ENCODE results near the gene TTLL1.

Gene TTLL1

DNA sequence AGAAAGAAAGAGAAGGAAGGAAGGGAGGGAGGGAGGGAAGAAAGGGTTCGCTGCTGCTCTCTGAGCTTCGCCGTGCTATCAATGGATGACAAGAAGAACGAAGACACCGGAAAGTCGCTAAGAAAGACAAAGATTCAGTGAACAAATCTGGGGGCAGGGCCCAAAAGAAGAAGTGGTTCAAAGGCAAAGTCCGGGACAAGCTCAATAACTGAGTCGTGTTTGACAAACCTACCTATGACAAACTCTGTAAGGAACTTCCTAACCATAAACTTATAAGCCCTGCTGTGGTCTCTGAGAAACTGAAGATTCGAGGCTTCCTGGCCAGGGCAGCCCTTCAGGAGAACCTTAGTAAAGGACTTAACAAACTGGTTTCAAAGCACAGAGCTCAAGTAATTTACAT is 2.9 kb upstream of the TTLL1 start:
- TF ChIP-seq, protein P1, sequence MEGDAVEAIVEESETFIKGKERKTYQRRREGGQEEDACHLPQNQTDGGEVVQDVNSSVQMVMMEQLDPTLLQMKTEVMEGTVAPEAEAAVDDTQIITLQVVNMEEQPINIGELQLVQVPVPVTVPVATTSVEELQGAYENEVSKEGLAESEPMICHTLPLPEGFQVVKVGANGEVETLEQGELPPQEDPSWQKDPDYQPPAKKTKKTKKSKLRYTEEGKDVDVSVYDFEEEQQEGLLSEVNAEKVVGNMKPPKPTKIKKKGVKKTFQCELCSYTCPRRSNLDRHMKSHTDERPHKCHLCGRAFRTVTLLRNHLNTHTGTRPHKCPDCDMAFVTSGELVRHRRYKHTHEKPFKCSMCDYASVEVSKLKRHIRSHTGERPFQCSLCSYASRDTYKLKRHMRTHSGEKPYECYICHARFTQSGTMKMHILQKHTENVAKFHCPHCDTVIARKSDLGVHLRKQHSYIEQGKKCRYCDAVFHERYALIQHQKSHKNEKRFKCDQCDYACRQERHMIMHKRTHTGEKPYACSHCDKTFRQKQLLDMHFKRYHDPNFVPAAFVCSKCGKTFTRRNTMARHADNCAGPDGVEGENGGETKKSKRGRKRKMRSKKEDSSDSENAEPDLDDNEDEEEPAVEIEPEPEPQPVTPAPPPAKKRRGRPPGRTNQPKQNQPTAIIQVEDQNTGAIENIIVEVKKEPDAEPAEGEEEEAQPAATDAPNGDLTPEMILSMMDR (IDR thresholded peaks at IDR 0.05; ENCODE audit: extremely low read depth, insufficient read depth, missing control alignments) = no peak
- in situ Hi-C loops (cut with MboI; ENCODE audit: low pct_unique_long_range_greater_than_20kb, low sequenced_read_pairs, unreplicated experiment) = no loop called here
- DNase-seq (ENCODE audit: low spot score) = no peak

DNA sequence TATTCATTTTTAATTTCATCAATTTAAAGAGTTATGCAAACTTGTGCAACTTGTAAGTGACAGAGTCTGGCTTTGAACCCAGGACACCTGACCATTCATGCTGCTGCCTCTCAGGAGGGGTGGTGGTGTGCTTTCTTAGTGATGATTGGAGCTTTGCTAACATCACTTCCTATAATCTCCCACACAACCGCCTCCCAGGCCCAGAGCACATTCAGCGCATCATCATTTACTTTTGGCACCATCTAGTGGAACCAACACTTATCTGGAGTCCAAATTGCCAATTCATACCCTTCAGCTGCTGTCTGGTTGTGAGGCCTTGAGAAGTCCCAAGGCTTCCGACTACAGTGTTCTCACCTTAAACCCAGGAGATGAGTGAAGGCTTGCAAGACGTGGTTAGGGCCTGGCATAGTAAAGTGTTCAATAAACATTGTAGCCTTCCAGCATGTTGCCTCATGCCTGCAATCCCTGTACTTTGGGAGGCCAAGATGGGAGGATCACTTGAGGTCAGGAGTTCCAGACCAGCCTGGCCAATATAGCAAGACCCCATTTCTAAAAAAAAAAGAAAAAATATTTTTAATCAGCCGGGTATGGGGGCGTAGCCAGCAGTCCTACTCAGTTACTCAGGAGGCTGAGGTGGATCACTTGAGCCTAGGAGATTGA is 1.1 kb upstream of the TTLL1 start:
- peak; percentile 87 for DNase-seq (ENCODE audit: low spot score)
- in situ Hi-C loops (cut with MboI; ENCODE audit: low pct_unique_long_range_greater_than_20kb, low sequenced_read_pairs, unreplicated experiment) = no loop called here
- TF ChIP-seq, protein P1 (IDR thresholded peaks at IDR 0.05; ENCODE audit: extremely low read depth, insufficient read depth, missing control alignments) = peak; percentile 59

DNA sequence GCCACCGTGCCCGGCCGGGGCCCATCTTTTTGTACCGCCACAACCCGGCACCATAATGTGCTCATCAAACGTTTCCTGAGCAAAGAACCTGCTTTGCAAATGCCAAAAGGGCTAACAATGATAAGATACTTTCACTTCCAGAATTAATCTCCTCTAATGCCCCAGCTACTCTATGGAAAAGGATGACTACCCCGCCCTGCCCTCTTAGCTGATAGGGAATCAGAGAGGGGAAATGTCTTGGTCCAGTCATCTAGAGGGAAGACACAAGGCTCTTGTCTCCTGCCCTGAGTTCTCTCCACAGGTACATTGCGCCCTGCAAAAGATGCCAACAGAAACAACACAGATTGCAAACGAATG is 586 bp downstream of the TTLL1 start:
- in situ Hi-C loops (cut with MboI; ENCODE audit: low pct_unique_long_range_greater_than_20kb, low sequenced_read_pairs, unreplicated experiment) = no loop called here
- TF ChIP-seq, protein P1 (IDR thresholded peaks at IDR 0.05; ENCODE audit: extremely low read depth, insufficient read depth, missing control alignments) = no peak
- DNase-seq (ENCODE audit: low spot score) = no peak

DNA sequence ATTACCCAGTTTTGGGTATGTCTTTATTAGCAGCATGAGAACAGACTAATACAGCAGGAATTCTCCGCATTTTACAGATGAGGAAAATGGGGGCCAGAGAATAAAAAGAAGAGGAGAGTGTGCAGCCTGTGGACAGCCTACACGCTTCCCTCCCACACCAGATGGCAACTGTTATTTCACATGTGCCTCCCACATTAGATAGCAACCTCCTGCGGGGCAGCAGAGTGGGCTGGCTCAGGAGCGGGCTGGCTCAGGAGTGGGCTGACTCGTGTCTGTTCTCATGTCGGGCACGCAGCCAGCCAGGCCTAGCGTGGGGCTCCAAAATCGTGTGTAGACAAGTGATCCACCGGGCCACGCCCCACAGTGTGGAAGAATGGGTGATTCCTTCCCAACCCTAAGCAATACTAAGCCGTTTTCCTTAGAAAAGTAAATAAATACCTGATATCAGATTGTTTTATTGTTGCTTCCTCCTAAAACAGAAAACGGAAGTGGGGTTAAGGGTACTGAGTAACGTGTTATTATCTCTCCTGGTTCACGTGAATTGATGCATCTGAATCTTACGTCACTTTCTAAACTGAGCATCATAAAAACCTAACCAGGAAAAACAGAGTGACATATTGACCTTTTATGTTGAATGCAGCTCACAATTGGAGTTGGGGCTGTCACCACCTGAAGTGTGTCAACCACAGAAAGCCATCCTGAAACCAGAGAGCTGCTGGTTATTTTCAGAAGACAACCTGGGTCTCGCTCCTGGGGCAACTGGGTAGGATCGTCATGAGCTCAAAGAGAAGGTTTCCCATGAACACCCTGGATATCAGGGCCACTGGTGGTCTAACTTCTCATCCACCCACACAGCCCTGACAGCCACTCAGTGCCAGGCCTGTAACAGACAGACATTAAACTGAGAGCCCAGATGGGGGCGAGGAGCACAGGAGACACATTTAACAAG is 3.3 kb downstream of the TTLL1 start:
- in situ Hi-C loops (cut with MboI; ENCODE audit: low pct_unique_long_range_greater_than_20kb, low sequenced_read_pairs, unreplicated experiment) = no loop called here

DNA sequence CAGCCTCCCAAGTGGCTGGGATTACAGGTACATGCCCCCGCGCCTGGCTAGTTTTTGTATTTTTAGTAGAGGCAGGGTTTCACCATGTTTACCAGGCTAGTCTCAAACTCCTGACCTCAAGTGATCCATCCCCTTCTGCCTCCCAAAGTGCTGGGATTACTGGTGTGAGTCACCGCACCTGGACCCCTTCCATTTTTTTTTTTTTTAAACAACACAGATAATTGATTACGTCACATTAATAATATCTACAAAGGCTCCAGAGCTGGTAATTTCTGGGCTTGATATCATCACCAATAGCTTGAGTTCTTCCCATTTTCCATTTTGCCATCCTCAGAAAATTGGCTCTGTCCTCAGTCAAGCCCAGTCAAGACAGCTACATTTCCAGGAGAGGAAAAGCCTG is 7.2 kb downstream of the TTLL1 start:
- in situ Hi-C loops (cut with MboI; ENCODE audit: low pct_unique_long_range_greater_than_20kb, low sequenced_read_pairs, unreplicated experiment) = no loop called here
- DNase-seq (ENCODE audit: low spot score) = no peak
- TF ChIP-seq, protein P1 (IDR thresholded peaks at IDR 0.05; ENCODE audit: extremely low read depth, insufficient read depth, missing control alignments) = no peak

More for the DNA sequence above, 3.3 kb downstream of the TTLL1 start:
- TF ChIP-seq, protein P1 (IDR thresholded peaks at IDR 0.05; ENCODE audit: extremely low read depth, insufficient read depth, missing control alignments) = no peak
- DNase-seq (ENCODE audit: low spot score) = peak; percentile 71

DNA sequence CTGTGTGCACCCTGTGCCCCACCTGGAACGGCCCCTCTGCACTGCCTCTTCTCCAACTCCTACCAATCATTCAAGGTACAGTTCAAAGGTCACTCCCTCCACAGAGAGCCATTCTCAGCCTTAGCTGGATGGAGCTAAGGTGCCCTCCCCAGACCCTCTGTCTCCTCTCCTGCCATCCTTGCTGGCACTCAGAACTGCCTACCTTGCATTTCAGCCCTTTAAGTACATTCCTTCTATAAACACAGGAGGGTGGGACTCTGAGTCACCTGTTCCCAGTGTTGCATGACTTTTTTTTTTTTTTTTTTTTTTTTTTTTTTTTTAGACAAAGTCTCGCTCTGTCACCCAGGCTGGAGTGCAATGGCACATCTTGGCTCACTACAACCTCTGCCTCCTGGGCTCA is 8.6 kb downstream of the TTLL1 start:
- in situ Hi-C loops (cut with MboI; ENCODE audit: low pct_unique_long_range_greater_than_20kb, low sequenced_read_pairs, unreplicated experiment) = no loop called here
- no peak for DNase-seq (ENCODE audit: low spot score)
- TF ChIP-seq, protein P1 (IDR thresholded peaks at IDR 0.05; ENCODE audit: extremely low read depth, insufficient read depth, missing control alignments) = no peak
